Panc1 (cell line): ENCODE data around the gene NOS1.

Experiments
- CTCF ChIP-seq: fragments of 450-650 bp; IDR thresholded peaks from 2 replicates; pipeline ENCODE4 v1.5.1; 2017; ENCODE audit warnings: mild to moderate bottlenecking
- POLR2AphosphoS5 ChIP-seq: IDR thresholded peaks from 2 replicates; pipeline ENCODE4 v1.6.1; 2012; ENCODE audit warnings: mild to moderate bottlenecking, low read depth, low read length, moderate library complexity
- REST ChIP-seq, 2 experiments: IDR thresholded peaks; 2 replicates each; pipeline ENCODE4 v1.6.1; 2011 to 2012; ENCODE audit warnings: low read depth in 2 of 2, control low read depth in 1 of 2, low read length in 1 of 2, mild to moderate bottlenecking in 1 of 2, moderate library complexity in 1 of 2; ENCODE audit not compliant: insufficient read depth in 1 of 2
- SIN3A ChIP-seq: IDR thresholded peaks from 2 replicates; pipeline ENCODE4 v1.6.1; 2012; ENCODE audit warnings: low read depth, mild to moderate bottlenecking, low read length, moderate library complexity, borderline replicate concordance; ENCODE audit not compliant: insufficient read depth
- TCF7L2 ChIP-seq: IDR thresholded peaks from 2 replicates; pipeline ENCODE4 v1.6.1; 2011; ENCODE audit warnings: mild to moderate bottlenecking, low read depth, low read length, inconsistent platforms

DNA sequence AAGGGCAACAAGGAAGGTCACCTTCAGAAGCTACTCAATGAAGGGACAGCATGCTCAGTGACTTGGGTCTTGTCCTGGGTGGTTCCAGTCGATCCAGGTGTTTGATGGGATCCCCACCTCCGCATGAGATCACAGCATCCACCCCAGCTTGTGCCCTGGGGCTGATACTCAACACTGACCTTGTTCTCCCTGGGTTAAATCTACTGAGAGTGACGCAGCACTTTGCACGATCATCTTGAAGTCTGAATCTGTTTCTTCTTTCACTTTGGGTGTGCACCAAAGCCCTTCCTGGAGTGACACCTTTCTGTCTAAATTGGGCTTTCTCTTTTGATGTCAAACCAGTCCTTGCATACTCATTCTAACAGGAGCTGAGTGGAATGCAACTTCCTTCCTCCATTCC is 13.8 kb downstream of the NOS1 start:
- no peak for TF ChIP-seq CTCF
- TF ChIP-seq REST (IDR thresholded peaks at IDR 0.05; ENCODE audit: insufficient read depth in 1 of 2, low read depth in 2 of 2, low read length in 1 of 2), result no peak
- no peak for TF ChIP-seq SIN3A
- no peak for TF ChIP-seq POLR2AphosphoS5
- no peak for TF ChIP-seq TCF7L2
